RCC 7860 (cell line): ENCODE data around the gene PGGHG.

Experiments
- DNase-seq: peaks from one replicate; pipeline ENCODE4 v3.0.0-alpha.2; 2015; ENCODE audit warnings: low spot score
- FAIRE-seq: peaks from 2 replicates; lab custom pipeline; 2012; peaks lifted over from hg19 to GRCh38; lab: Jason Lieb, UNC

Gene PGGHG

DNA sequence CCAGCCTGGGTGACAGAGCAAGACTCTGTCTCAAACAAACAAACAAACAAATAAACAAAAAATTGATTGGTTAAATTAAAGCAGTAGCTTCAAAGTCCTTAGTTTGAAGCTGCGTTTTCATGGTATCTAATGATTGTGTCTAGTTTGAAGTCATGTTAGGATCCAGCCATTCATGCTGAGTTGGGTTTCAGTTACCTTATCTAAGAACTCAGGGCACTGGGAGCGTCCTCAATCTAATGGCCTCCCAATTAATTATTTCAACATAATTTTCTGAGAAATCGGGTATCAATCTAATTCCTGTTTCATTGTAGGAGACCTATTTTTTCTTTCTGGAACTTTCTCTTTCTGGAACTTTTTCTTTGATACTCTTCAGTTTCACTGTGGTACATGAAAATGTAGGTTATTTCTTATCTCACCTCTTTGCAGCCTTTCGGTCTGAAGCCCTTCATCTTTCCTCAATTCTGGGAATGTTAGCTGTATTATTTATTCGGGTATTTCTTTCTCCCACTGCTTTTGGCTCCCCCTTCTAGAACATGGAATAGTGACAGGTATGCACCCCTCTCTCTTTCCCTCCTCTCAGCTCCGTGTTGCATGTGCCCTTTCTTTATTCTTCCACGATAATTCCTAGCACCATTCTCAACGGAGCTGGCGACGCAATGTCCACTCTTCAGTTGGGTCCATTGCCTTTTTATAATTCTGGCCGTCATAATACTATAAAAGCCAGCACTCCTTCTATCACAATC, 56.1 kb downstream of the PGGHG start:
- DNase-seq: no peak
- no peak for FAIRE-seq
